H9 (cell line): Measurements from ENCODE around the gene HSD17B3. TPM values are rescaled to one million over a fixed set of nuclear protein-coding genes. Genes with fewer than 3 reads are reported as not detected.

Experiments used
- DNase-seq: peaks from one replicate; pipeline ENCODE4 v3.0.0-alpha.2; 2017
- H2AFZ ChIP-seq: one replicate; pipeline ENCODE4 v1.6.1; 2013; ENCODE audit warnings: mild to moderate bottlenecking, low read length, control low read depth, moderate library complexity
- H2AK5ac ChIP-seq: 2 replicates; pipeline ENCODE4 v1.6.1; 2013; ENCODE audit warnings: low read length, control low read depth, mixed read lengths; ENCODE audit not compliant: insufficient read length
- H2BK120ac ChIP-seq: one replicate; pipeline ENCODE4 v1.6.1; 2013; ENCODE audit warnings: low read depth, mild to moderate bottlenecking, low read length, control low read depth, inconsistent platforms; ENCODE audit not compliant: poor library complexity, severe bottlenecking
- H2BK12ac ChIP-seq: 2 replicates; pipeline ENCODE4 v1.6.1; 2013; ENCODE audit warnings: low read length, control low read depth, mixed read lengths, low read depth; ENCODE audit not compliant: insufficient read length
- H2BK15ac ChIP-seq: 2 replicates; pipeline ENCODE4 v1.6.1; 2013; ENCODE audit warnings: low read depth, low read length, control low read depth
- H2BK20ac ChIP-seq: one replicate; pipeline ENCODE4 v1.6.1; 2013; ENCODE audit warnings: low read depth, mild to moderate bottlenecking, low read length, control low read depth, inconsistent platforms; ENCODE audit not compliant: poor library complexity, severe bottlenecking
- H2BK5ac ChIP-seq: 2 replicates; pipeline ENCODE4 v1.6.1; 2013; ENCODE audit warnings: low read length, control low read depth, mixed read lengths; ENCODE audit not compliant: insufficient read length
- H3K14ac ChIP-seq: 2 replicates; pipeline ENCODE4 v1.6.1; 2013; ENCODE audit warnings: low read length, control low read depth; ENCODE audit not compliant: insufficient read depth
- H3K18ac ChIP-seq: 2 replicates; pipeline ENCODE4 v1.6.1; 2013; ENCODE audit warnings: low read depth, mild to moderate bottlenecking, mixed read lengths, low read length, control low read depth; ENCODE audit not compliant: insufficient read length
- H3K23ac ChIP-seq: 2 replicates; pipeline ENCODE4 v1.6.1; 2013; ENCODE audit warnings: low read length, control low read depth, mixed read lengths, low read depth; ENCODE audit not compliant: insufficient read length
- H3K23me2 ChIP-seq: 2 replicates; pipeline ENCODE4 v1.6.1; 2013; ENCODE audit warnings: low read depth, mild to moderate bottlenecking, mixed read lengths, low read length, control low read depth; ENCODE audit not compliant: insufficient read length, poor library complexity, severe bottlenecking
- H3K27ac ChIP-seq: 2 replicates; pipeline ENCODE4 v1.5.1; 2013; ENCODE audit warnings: low read length, control low read depth, mixed read lengths, low read depth; ENCODE audit not compliant: insufficient read length
- H3K27me3 ChIP-seq: 2 replicates; pipeline ENCODE4 v1.6.1; 2013; ENCODE audit warnings: low read length, control low read depth, inconsistent platforms; ENCODE audit not compliant: insufficient read depth
- H3K4ac ChIP-seq: 2 replicates; pipeline ENCODE4 v1.6.1; 2013; ENCODE audit warnings: low read depth, mild to moderate bottlenecking, control low read depth, inconsistent platforms, low read length, moderate library complexity
- H3K4me1 ChIP-seq: 2 replicates; pipeline ENCODE4 v1.6.1; 2013; ENCODE audit warnings: low read length, control low read depth, inconsistent platforms; ENCODE audit not compliant: insufficient read depth
- H3K4me2 ChIP-seq: 2 replicates; pipeline ENCODE4 v1.6.1; 2013; ENCODE audit warnings: low read length, control low read depth, mixed read lengths; ENCODE audit not compliant: insufficient read length, insufficient read depth
- H3K56ac ChIP-seq: 2 replicates; pipeline ENCODE4 v1.6.1; 2013; ENCODE audit warnings: low read depth, mild to moderate bottlenecking, mixed read lengths, low read length, control low read depth; ENCODE audit not compliant: insufficient read length
- H3K79me1 ChIP-seq: 2 replicates; pipeline ENCODE4 v1.6.1; 2013; ENCODE audit warnings: low read depth, mild to moderate bottlenecking, moderate library complexity, low read length, control low read depth, inconsistent platforms; ENCODE audit not compliant: insufficient read depth, poor library complexity, severe bottlenecking
- H3K79me2 ChIP-seq: 2 replicates; pipeline ENCODE4 v1.6.1; 2013; ENCODE audit warnings: low read length, control low read depth, inconsistent platforms; ENCODE audit not compliant: insufficient read depth
- H3K9ac ChIP-seq: 2 replicates; pipeline ENCODE4 v1.6.1; 2013; ENCODE audit warnings: low read length, control low read depth, mixed read lengths; ENCODE audit not compliant: insufficient read length; ENCODE audit errors: extremely low read depth
- H3K9me3 ChIP-seq: one replicate; pipeline ENCODE4 v1.6.1; 2013; ENCODE audit warnings: low read depth, low read length, inconsistent platforms; ENCODE audit not compliant: control insufficient read depth
- H3T11ph ChIP-seq: one replicate; pipeline ENCODE4 v1.6.1; 2013; ENCODE audit warnings: mild to moderate bottlenecking, low read length, control low read depth, inconsistent platforms
- H4K20me1 ChIP-seq: one replicate; pipeline ENCODE4 v1.6.1; 2013; ENCODE audit not compliant: control insufficient read depth, insufficient read length, insufficient read depth
- H4K5ac ChIP-seq: 2 replicates; pipeline ENCODE4 v1.6.1; 2013; ENCODE audit warnings: low read depth, mild to moderate bottlenecking, mixed read lengths, low read length, control low read depth; ENCODE audit not compliant: insufficient read length
- H4K8ac ChIP-seq: replicated peaks from 2 replicates; pipeline ENCODE4 v1.6.1; 2013; ENCODE audit warnings: low read length, control low read depth, mixed read lengths, low read depth; ENCODE audit not compliant: insufficient read length
- H4K91ac ChIP-seq: 2 replicates; pipeline ENCODE4 v1.6.1; 2013; ENCODE audit warnings: low read depth, mild to moderate bottlenecking, moderate library complexity, mixed read lengths, low read length, control low read depth; ENCODE audit not compliant: insufficient read length
- H3K27ac Mint-ChIP-seq, 3 experiments: 2 replicates in 2 of 3; 3 replicates in 1 of 3; pipeline ENCODE4 v1.8.0; 2020 to 2021; ENCODE audit warnings: mixed read lengths in 3 of 3, mild to moderate bottlenecking in 1 of 3, moderate library complexity in 1 of 3
- H3K27me3 Mint-ChIP-seq: 2 replicates; pipeline ENCODE4 v1.8.0; 2021; ENCODE audit warnings: low read depth, mild to moderate bottlenecking, moderate library complexity, mixed read lengths
- H3K36me3 Mint-ChIP-seq, 3 experiments: 2 replicates in 2 of 3; 3 replicates in 1 of 3; pipeline ENCODE4 v1.8.0; 2020 to 2021; ENCODE audit warnings: low read depth in 3 of 3, mixed read lengths in 3 of 3; ENCODE audit not compliant: insufficient read depth in 1 of 3
- H3K4me1 Mint-ChIP-seq, 2 experiments: 2 replicates each; pipeline ENCODE4 v1.8.0; 2020; ENCODE audit warnings: mixed read lengths in 2 of 2
- H3K4me3 Mint-ChIP-seq, 2 experiments: 2 replicates in 1 of 2; 3 replicates in 1 of 2; pipeline ENCODE4 v1.8.0; 2020 to 2021; ENCODE audit warnings: mild to moderate bottlenecking in 2 of 2, mixed read lengths in 2 of 2, moderate library complexity in 1 of 2
- H3K9me3 Mint-ChIP-seq, 2 experiments: 2 replicates in 1 of 2; 3 replicates in 1 of 2; pipeline ENCODE4 v1.8.0; 2020; ENCODE audit warnings: mild to moderate bottlenecking in 2 of 2, mixed read lengths in 2 of 2, moderate library complexity in 1 of 2
- CTCF ChIP-seq: fragments of 200-600 bp; sonication (generic); conservative IDR thresholded peaks from 3 replicates; pipeline ENCODE4 v1.8.0; 2021; ENCODE audit warnings: antibody characterized with exemption, mild to moderate bottlenecking
- WGBS: extraction: QIAGEN DNeasy Blood & Tissue Kit; methylation state at CpG from one replicate; pipeline ENCODE4 v1.1.7; 2013; ENCODE audit warnings: missing lambda C conversion rate, low lambda C conversion rate, mixed read lengths; ENCODE audit not compliant: insufficient read length; ENCODE audit errors: extremely low coverage; 5-methylcytosine and 5-hydroxymethylcytosine counted together
- total RNA-seq: library from RNA; stranded (reverse); gene quantifications from 2 replicates; pipeline ENCODE4 v1.2.1, GENCODE V29; 2021

Gene HSD17B3
- total RNA-seq, 1 experiment from 2014 or later, result not detected

DNA sequence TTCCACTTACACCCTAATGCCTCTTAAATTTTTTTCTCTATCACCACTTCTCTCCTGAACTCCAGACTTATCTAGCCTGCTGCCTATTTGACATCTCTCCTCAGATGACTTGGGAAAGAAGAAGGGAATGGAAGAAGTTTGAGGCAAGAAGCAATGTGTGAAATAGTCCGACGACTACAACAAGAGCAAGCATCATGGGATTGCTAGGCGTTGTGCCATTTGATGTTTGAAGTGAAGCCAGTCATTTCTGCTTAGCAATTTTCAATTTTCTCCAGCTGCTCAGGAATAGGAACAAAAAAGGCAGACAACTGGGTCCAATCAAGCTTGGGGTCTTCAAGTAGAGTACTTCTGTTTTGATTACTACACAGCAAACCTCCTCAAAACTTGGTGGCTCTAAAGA, 106.4 kb downstream of the HSD17B3 start:
- Histone ChIP-seq H3K9ac (no peak overlapping the region), H3K14ac (no peak overlapping the region), H3K4me1 (no peaks in the 10 kb centered on the region), H2BK15ac (no peak overlapping the region), H3K18ac (no peak overlapping the region), H4K5ac (no peak overlapping the region), H3K23ac (no peak overlapping the region), H3K9me3 (no peaks in the 10 kb centered on the region), H2BK5ac (no peak overlapping the region), H2AFZ (no peak overlapping the region), H4K8ac (no peak overlapping the region), H3K27ac (no peak overlapping the region), H2AK5ac (no peak overlapping the region), H3K27me3 (no peaks in the 10 kb centered on the region), H4K91ac (no peak overlapping the region), H3K23me2 (no peaks in the 10 kb centered on the region), H4K20me1 (no peaks in the 10 kb centered on the region), H3K79me2 (no peaks in the 10 kb centered on the region), H3K4ac (no peak overlapping the region), H3K56ac (no peak overlapping the region), H2BK12ac (no peak overlapping the region), H3K79me1 (no peaks in the 10 kb centered on the region), H3K4me2 (no peak overlapping the region), H3T11ph (no peak overlapping the region), H2BK20ac (no peak overlapping the region), H2BK120ac (no peak overlapping the region)
- Mint-ChIP-seq H3K36me3 (peaks cover 6 to 15% (median 8%) of the 10 kb centered on the region in 3 experiments; a peak in 6 of 7 replicates), H3K27me3 (peaks cover 12% of the 10 kb centered on the region), H3K4me3 (no peak overlapping the region), H3K9me3 (peaks cover 15 to 22% of the 10 kb centered on the region in 2 experiments), H3K27ac (no peak overlapping the region), H3K4me1 (peaks cover 3 to 4% of the 10 kb centered on the region in 2 experiments)
- WGBS, result no CpG with 5 or more reads among the region's 3 CpGs
- DNase-seq, result no peak
- TF ChIP-seq CTCF, result no peak
